ENCODE measurements around the gene CLDN25. TPM values are rescaled to one million over a fixed set of nuclear protein-coding genes. Genes with fewer than 3 reads are reported as not detected.

Gene CLDN25
- total and polyA plus RNA-seq, 2 of the 13 experiments (the other 11 are each of a cell fraction or from before 2014, with no cell fraction given) = not detected

- TF ChIP-seq ATF6 (CRISPR knock-in tag; conservative IDR thresholded peaks at IDR 0.05) (peak; percentile 62; the same call in 1 of the 2 replicates), AKAP8 (CRISPR knock-in tag; IDR thresholded peaks at IDR 0.05) (no peak), ARHGAP35 (CRISPR knock-in tag; IDR thresholded peaks at IDR 0.05; ENCODE audit: borderline replicate concordance) (peak; percentile 25; the same call in 1 of the 2 replicates), IRX3 (CRISPR knock-in tag; IDR thresholded peaks at IDR 0.05; ENCODE audit: borderline replicate concordance, low read depth) (no peak; the same call in 1 of the 2 replicates), ZNF496 (CRISPR knock-in tag; IDR thresholded peaks at IDR 0.05; ENCODE audit: insufficient replicate concordance) (no peak), ATM (IDR thresholded peaks at IDR 0.05; ENCODE audit: borderline replicate concordance) (no peak), ZNF281 (CRISPR knock-in tag; IDR thresholded peaks at IDR 0.05; ENCODE audit: borderline replicate concordance) (no peak), SMAD1 (CRISPR knock-in tag; IDR thresholded peaks at IDR 0.05; ENCODE audit: borderline replicate concordance, low read depth) (no peak), SRY (CRISPR knock-in tag; IDR thresholded peaks at IDR 0.05) (peak; percentile 84), FOXO4 (CRISPR knock-in tag; conservative IDR thresholded peaks at IDR 0.05) (no peak), ZNF512B (CRISPR knock-in tag; IDR thresholded peaks at IDR 0.05; ENCODE audit: borderline replicate concordance) (no peak), SRSF4 (IDR thresholded peaks at IDR 0.05; ENCODE audit: low read depth, low read length, poor library complexity, severe bottlenecking) (no peak), ZNF383 (CRISPR knock-in tag; IDR thresholded peaks at IDR 0.05; ENCODE audit: borderline replicate concordance) (no peak), RORA (CRISPR knock-in tag; IDR thresholded peaks at IDR 0.05) (no peak), GTF2F1 (IDR thresholded peaks at IDR 0.05; ENCODE audit: low read length) (no peak), MTERF4 (CRISPR knock-in tag; IDR thresholded peaks at IDR 0.05) (peak; percentile 86)
Measured at GRCh38 chr11:113773416-113774173, 6.0 kb upstream of the CLDN25 start, which contains the start of gene ZW10 (continued).
